Anterior cingulate cortex (tissue), 58 donors: ENCODE measurements around the gene OXA1L.
"Not testable (repeated sequence)": the region's sequence is repeated elsewhere in the genome, so short reads cannot be mapped to it uniquely, and the experiment has no call there.

Experiments
- DNase-seq, 58 donors: peaks; one replicate each; lab custom pipeline; 2025; lab: John Stamatoyannopoulos, UW

OXA1L gene

DNA sequence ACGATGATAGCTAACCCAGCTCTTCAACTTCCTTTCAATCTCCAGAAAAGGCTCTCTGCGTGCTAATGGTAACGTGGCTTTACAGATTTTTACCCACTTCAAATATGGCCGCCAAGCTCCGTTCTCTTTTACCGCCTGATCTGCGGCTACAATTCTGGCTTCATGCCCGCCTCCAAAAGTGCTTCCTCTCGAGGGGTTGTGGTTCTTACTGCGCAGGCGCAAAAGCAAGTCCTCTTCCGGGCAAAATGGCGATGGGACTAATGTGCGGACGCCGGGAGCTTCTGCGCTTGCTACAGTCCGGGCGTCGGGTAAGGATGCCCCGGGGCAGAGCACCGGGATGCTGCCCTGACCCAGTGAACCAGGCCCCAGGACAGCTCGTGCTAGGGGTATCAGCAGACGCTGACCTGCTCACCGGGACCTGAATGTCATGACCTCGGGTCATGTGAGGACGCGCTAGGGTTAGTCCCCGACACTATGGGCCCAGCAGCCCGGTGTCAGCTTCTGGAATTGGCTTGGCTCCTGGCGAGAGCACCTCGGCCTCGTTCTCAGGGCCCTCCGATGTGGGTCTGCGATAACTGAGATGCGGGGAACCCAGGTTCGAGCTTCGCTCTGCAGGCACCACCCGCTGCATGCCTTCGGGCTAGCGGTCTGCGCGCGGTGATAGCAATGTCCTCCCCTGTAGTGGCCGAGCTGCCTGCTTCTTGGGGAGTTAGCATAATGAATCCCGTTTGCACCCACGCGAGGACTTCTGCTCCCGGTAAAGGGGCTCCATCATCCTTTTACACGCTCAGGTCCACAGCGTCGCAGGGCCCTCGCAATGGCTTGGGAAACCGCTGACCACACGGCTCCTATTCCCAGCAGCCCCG is at the start of gene OXA1L:
Gene OXA1L, plus strand, starts transcription at position 232 of the 866 bp plus-strand sequence. Its CDS starts 14 bp downstream, at position 246.
- DNase-seq = peak; percentile 32 to 97 (median 90)

DNA sequence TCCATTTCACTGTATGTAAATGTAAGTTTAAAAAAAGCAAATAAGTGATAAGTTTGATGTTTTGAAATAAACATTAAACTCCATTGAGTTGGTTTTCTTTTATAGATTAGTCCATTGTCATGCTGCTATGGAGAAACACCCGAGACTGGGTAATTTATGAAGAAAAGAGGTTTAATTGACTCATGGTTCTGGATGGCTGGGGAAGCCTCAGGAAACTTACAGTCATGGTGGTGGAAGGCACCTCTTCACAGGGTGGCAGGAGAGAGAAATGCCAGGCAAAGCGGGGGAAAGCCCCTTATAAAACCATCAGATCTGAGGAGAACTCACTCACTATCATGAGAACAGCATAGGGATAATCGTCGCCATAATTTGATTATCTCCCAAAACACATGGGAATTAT is 48.4 kb upstream of the OXA1L start:
- no peak for DNase-seq

DNA sequence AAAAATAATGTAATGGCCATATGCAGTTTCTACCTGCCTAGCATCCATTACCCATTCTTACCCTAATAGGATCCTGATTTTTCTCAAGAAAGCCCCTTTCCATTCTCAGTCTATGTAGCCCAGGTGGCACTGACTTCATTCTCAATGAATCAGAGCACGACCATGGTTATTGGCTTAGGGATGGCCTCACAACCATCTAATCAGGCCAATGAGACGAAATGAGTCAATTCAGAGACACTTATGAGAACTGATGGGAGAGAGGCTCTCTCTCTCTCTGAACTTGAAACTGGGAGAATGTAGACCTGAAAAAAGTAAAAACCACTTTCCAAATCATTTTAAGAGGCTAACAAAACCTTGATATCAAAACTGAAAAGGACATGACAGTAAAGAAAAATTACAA is 45.3 kb upstream of the OXA1L start:
- no peak for DNase-seq

DNA sequence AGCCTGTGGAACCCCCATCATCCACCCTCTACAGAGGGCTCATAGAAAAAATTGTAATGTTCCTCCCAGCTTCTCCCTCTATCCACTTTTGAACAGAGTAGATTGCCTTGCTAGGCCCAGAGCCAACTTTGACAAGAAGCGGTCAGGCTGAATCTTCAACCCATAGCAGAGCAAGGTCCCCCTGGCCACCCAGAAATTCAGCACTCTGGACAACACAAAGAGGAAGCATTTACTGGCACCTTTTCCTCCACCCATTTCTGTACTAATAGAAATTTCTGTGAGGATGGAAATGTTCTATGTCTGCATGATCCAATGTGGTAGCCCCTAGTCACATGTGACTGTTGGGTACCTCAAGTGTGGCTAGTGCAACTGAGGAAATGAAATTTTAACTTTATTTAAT is 42.7 kb upstream of the OXA1L start:
- no peak for DNase-seq

DNA sequence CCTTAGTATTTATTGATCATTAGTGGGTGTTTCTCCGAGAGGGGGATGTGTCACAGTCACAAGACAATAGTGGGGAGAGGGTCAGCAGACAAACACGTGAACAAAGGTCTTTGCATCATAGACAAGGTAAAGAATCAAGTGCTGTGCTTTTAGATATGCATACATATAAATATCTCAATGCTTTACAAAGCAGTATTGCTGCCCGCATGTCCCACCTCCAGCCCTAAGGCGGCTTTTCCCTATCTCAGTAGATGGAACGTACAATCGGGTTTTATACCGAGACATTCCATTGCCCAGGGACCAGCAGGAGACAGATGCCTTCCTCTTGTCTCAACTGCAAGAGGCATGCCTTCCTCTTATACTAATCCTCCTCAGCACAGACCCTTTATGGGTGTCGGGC is 41.6 kb upstream of the OXA1L start:
- DNase-seq = not testable (repeated sequence)

DNA sequence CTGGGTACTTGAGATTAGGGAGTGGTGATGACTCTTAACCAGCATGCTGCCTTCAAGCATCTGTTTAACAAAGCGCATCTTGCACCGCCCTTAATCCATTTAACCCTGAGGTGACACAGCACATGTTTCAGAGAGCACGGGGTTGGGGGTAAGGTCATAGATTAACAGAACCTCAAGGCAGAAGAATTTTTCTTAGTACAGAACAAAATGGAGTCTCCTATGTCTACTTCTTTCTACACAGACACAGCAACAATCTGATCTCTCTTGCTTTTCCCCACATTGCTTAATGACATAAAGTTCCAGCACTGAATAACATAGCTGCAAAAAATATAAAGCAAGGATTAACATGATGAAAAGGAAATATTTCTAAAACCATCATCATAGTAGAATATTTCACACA is 41.1 kb upstream of the OXA1L start:
- not testable (repeated sequence) for DNase-seq

DNA sequence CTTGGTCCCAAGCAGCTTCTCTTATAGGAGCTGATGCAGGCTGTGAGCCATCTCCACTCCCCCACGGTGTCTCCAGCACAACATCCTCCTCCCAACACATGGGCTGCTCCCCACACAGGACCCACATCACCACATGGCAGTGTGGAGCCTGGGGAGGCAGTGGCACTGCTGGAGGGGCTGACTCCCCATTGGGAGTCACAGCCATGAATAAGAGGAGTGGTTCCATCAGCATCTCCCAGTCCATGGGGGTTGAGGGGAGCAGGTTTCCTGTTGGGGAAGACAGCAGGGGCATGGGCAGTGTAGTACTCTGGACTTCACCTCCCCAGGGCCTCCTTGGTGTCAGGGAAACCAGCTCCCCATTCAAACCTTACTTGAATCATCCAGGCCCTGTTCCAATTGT is 40.5 kb upstream of the OXA1L start:
- DNase-seq = no peak

DNA sequence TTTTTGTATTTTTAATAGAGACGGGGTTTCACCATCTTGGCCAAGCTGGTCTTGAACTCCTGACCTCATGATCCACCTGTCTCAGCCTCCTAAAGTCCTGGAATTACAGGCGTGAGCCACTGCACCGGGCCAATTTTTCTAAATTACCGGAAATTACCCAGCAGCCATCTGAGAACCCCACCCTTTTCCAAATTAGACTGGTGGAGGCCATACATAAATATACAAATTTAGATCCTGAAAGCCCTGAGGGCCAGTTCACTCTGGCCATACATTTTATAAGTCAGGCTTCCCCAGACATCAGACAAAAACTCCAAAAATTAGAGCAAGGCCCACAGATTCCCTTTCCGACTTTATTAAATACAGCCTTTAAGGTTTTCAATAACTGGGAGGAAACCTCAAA is 34.4 kb upstream of the OXA1L start:
- DNase-seq = not testable (repeated sequence)

DNA sequence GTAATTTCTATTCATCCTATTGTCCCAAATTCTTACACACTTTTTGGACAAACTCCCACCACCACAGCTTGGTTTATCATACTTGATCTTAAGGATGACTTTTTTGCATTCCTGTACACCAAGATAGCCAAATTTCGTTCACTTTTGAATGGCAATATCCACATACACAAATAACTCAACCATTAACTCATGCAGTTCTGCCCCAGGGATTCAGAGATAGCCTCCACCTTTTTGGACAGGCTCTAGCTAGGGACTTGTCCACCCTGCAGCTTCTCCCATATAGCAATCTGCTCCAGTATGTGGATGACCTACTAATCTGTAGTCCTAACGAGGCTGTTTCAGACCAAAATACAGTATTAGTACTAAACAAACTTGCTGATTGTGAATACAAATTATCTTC is 32.7 kb upstream of the OXA1L start:
- DNase-seq = no peak

DNA sequence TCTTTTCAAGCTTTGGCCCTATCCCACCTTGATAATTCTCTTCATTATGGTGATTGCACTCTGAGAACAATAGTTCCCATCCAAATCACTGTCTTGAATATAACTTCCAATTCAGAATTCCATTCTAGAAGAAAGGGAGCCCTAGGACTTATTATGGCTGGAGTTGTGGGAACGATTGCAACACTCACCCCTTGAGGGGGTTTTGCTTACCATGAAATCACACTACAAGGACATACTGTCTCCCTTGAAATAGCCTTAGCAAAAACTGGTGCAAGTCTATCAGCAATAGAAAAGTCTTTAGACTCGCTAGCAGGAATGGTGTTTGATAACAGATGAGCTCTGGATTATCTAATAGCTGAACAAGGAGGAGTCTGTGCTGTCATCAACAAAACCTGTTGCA is 31.4 kb upstream of the OXA1L start:
- DNase-seq = no peak

DNA sequence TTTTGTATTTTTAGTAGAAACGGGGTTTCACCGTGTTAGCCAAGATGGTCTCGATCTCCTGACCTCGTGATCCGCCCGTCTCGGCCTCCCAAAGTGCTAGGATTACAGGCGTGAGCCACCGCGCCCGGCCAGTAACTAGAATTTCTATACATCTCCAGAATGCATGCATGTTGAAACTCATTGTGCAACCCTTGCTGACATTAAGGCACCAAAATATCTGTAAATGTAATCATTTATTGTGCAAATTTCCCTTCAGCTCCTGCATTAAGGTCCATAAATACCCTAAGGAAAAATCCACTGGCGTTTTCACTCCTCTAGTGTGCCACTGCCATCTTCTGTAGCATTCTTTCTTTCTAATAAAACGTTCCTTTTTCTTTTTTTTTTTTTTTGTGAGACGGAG is 30.1 kb upstream of the OXA1L start:
- DNase-seq = not testable (repeated sequence)

DNA sequence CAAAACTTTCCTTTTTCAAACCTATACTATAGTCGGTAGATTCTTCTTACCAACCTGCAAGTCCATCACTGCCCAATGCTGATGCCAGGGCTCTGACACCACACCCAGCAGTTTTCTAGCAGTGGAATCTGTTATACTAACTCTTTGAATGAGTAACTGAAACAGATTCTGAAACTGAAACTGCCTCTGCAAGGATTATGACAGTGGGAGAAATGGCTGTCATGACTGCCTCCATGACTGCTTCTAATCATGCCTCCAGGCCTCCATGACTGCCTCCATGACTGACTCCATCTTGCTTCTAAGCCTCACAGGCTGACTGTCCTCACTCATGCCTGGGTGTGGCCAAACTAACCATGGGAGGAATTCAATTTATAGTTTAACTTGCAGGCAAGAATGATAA is 29.4 kb upstream of the OXA1L start:
- DNase-seq = no peak

DNA sequence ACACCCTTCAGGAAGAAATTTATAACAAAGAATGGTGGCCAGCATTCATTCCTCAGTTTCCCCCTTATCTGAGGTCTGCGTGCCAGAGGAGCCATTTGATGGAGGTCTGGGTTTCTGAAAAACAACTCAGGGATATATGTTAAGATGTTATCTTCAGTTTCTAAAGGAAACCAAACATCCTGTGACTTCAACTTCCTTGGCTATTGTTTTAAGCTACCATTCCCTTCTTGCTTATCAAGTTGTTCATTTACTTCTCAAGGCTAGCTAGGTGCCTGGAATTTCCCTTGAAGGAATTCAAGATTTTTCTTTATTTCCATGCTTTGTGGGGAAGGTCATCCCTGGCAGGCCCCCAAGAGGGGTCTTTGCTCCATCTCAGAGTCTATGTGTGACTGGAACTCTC is 27.1 kb upstream of the OXA1L start:
- no peak for DNase-seq

DNA sequence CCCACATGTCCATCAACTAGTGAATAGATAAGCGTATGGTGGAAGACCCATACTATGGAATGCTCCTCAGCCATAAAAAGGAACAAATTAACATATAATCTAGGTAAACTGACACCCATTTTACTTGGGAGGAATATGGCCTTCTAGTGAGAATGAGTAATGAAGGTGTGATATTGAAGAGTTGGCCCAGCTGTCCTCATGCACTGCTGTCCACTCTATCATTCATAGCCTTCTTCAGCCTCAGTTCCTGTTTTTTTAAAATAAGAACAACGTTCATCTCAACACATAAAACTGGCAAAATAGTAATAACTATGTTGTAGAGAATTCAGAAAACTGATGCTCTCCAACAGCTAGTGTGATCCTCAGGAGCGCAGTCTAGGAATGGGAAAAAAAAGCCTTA is 26.5 kb upstream of the OXA1L start:
- DNase-seq = no peak

DNA sequence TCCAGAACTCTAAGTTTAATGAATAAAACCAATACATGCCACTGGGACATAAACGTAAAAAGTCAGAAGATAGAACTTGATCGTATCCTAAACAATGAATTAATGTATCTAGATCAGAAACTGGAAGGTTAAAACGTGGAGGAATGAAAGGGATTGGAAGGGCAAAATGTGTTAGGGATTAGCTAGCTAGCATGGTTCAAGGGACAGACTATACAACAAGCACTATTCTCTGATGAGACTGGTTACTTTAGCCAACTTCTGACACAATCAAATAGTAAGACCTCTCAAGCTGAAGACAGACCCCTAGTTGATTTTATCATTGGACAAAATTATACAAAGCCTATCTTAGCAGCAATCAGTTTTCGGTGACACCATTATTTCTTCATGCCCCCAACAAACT is 18.7 kb upstream of the OXA1L start:
- DNase-seq = no peak

DNA sequence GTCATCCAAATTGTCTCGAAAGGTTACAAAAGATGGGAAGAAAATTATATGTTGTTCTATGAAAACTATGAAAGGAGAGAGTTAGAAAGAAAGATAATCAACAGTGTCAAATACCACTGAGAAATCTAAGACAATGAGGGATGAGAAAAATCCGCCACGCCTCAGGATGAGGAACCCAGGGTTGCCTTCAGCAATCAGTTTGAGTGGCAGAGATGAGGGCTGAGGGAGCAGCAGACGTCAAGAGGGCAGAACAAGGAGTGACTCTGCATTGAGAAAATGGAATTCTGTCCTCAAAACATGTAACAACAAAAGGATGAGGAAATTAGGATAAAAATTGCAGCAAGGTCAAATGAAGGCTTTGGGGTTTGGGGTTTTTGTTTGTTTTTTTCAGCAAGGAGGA is 18.3 kb upstream of the OXA1L start:
- DNase-seq = no peak

DNA sequence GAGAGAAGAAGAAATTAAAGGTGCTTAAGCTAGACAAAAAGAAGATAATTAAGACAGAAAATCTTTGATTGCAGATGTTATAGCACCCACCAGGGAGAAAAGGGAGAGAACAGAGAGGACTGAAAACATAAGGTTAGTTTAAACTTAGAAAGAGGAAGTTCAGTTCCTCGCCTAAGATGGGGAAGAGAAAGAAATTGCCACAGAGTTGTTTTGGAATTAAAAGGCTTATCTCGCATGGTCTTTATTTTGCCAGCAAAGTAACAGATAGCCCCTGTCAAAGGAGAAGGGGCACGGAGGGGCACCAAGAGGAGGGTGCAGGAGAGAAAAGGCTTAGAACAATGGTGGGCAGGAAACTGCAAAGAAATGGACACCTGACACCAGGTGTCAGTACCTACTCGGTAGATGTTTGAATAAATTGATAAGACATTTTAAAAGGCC is 17.8 kb upstream of the OXA1L start:
- no peak for DNase-seq

DNA sequence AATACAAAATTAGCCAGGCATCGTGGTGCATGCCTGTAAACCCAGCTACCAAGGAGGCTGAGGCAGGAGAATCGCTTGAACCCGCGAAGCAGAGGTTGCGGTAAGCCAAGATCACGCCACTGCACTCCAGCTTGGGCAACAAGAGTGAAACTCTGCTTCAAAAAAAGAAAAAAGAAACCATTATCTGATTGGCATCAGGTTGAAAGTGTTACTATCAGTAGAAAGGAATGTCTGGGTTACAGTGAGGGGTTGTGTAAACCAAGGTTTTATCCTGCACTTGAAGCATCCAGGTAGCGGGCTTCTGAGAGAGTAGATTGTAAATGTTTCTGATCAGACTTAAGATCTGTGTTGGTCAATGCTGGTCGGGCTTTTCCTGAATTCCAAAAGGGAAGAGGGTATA is 14.1 kb upstream of the OXA1L start:
- no peak for DNase-seq

DNA sequence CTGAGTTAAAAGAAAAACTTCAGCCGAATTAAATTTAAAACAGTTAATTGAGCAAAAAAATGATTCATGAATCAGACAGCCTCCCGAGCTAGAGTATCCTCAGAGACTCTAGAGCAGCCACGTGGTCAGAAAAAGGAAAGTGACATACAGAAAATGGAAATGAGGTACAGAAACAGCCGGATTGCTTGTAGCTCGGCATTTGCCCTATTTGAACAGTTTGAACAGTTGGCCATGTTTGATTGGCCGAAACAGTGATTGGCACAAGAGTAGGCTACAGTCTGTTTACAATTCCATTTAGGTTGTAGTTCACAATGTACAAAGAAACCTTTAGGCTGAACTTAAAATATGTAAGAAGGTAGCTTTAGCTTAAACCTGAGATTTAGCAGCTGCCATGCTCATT is 12.9 kb upstream of the OXA1L start:
- no peak for DNase-seq

DNA sequence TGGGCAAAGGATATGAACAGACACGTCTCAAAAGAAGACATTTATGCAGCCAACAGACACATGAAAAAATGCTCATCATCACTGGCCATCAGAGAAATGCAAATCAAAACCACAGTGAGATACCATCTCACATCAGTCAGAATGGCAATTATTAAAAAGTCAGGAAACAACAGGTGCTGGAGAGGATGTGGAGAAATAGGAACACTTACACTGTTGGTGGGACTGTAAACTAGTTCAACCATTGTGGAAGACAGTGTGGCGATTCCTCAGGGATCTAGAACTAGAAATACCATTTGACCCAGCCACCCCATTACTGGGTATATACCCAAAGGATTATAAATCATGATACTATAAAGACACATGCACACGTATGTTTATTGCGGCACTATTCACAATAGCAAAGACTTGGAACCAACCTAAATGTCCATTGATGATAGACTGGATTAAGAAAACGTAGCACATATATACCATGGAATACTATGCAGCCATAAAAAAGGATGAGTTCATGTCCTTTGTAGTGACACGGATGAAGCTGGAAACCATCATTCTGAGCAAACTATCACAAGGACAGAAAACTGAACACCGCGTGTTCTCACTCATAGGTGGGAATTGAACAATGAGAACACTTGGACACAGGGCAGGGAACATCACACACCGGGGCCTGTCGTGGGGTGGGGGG is 8.4 kb upstream of the OXA1L start:
- DNase-seq = not testable (repeated sequence)

DNA sequence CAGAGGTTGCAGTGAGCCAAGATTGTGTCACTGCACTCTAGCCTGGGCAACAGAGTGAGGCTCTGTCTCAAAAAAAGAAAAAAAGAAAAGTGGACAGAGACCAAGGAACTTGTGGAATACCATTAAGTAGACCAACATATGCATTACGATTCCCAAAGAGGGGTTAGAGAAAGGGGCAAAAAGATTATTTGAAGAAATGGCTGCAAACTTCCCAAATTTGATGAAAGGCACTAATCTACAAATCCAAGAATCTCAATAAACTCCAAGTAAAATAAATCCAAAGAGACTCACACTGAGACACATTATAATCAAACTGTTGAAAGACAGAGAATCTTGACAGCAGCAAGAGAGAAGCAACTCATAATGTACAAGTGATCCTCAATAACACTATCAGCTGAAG is 4.8 kb upstream of the OXA1L start:
- DNase-seq = no peak

DNA sequence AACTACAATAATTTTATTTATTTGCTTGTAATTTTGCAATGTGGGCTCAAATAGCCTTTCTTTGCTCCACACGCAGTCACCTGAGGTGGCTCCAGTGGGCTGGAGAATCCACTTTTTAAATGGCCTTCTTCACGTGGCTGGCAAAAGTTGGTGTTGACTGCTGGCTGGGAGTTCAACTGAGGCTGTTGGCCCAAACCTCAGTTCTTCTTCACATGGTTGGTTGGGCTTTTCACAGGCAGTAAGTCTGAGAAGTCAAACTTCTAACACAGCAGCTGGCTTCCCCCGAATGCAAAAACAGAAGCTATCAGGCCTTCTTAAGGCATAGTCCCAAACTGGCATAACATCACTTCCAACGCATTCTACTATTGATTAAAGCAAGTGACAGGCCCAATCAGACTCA is 2.1 kb upstream of the OXA1L start:
- no peak for DNase-seq
